NCI-H446 (cell line): ENCODE measurements around the gene TMEM42.
A peak's percentile ranks its signal among the peaks of the same experiment; 100 is the strongest.
"Not testable (repeated sequence)": the region's sequence is repeated elsewhere in the genome, so short reads cannot be mapped to it uniquely, and the experiment has no call there.

Experiments
- DNase-seq, 2 experiments: peaks; one replicate each; lab custom pipeline; 2025; lab: John Stamatoyannopoulos, UW

The TMEM42 gene

GRCh38 chr3:44861412-44862225, at the start of gene TMEM42:
Gene TMEM42 (plus strand): TSS chr3:44861912. CDS start chr3:44861925, 13 bp downstream.
- peak; percentile 18 to 91 for DNase-seq

- DNase-seq: no peak
Observed at GRCh38 chr3:44814751-44815150, 47.0 kb upstream of the TMEM42 start.

GRCh38 chr3:44816334-44816733, 45.4 kb upstream of the TMEM42 start:
- DNase-seq: not testable (repeated sequence)

DNA sequence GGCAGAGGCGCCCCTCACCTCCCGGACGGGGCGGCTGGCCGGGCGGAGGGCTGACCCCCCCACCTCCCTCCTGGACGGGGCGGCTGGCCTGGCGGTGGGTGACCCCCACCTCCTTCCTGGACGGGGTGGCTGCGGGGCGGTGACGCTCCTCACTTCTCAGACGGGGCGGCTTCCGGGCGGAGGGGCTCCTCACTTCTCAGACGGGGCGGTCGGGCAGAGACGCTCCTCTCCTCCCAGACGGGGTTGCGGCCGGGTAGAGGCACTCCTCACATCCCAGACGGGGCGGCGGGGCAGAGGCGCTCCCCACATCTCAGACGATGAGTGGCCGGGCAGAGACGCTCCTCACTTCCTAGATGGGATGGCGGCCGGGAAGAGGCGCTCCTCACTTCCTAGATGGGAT, 40.5 kb upstream of the TMEM42 start:
- not testable (repeated sequence) for DNase-seq

- no peak for DNase-seq
Observed at GRCh38 chr3:44825264-44825925, 36.3 kb upstream of the TMEM42 start.

DNA sequence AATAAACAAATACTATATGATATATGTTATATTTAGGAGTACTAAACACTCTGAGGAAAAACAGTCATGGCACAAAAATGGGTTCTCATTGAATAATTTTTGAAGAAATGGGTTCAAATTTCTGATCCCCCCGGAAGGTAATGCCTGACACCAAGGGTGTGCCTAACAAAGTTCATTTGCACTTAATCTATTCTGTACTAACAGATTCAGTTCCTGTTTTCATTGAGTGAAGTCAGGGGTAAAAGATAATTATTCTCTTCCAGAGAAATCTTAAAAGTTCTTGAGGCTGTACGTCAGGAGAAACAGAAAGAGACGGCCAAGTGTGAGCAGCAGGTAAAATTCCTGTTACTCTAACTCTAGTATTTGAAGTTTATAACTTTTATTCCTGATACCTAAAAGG, 34.5 kb upstream of the TMEM42 start:
- no peak for DNase-seq

DNA sequence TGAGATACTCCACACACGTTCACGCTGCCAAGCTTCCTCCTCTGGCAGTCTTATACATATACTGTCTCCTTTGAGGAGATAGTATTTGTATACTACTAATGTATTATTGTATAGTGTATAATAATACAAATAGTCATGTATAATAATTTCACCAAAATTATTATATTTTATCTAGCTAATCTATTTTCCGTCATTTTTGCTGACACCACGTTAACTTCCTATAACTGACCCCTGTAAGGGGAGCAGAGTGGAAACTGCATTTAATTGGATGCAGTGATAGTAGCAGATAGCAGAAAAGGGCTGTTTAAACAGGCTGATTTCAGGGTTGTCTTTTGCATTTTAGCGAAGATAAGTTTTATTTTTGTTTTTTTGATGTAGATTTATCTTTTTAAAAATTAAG, 30.5 kb upstream of the TMEM42 start:
- DNase-seq: no peak

DNA sequence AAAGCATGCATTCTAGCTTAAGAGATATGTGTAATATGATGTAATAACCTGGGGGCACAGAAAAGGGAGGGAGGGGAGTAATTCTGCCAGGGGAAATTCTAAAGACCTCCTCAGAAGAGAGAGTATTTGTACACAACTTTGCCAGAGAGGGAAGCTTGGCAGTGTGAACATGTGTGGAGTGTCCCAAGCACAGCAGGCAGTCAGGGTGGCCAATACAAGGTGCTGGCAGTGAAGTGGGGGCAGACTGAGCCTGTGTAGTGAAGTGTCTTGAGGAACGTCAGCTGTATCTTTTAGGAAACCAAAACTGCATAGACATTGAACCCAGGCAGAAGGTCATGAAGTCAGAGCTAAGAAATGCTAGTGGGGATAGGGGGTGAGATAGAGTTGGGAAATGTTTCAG, 29.7 kb upstream of the TMEM42 start:
- no peak for DNase-seq

- DNase-seq: no peak
Observed at GRCh38 chr3:44832965-44833364, 28.7 kb upstream of the TMEM42 start.

- no peak for DNase-seq
Observed at GRCh38 chr3:44833394-44833793, 28.3 kb upstream of the TMEM42 start.

DNA sequence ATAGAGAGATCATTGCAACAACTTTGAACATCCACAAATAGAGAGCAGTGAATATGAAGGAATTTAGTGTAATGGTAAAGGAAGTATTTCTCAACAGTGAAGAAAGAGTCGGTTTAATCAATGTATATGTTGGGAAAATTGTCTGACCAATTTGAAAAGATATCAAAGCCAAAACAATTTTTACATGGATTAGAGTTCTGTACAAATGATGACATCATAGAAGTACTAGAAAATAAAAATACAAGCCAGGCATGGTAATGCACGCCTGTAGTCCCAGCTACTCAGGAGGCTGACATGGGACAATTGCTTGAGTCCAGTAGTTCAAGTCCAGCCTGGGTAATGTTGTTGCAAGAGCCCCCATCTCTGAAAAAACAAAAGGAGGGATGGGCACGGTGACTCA, 26.0 kb upstream of the TMEM42 start:
- DNase-seq: no peak

DNA sequence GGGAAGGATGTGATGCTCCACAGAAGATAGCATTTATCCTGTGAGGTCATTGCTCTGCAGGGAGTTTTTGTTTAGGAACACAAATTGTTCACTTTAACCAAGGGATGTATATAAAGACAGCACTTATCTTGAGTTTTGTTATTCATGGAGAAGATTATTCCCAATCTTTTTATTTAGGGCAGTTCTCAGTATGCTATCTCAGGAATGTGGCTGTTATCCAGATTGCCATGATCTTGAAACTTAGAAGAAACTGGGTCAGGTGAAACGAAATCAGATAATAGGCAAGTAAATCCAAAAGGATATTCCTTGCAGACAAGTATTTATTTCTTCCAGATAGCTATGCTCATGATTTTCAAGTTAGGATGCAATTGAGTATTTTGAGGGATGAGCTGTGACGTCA, 19.3 kb upstream of the TMEM42 start:
- no peak for DNase-seq

- no peak for DNase-seq
Observed at GRCh38 chr3:44845528-44846520, 15.9 kb upstream of the TMEM42 start.

GRCh38 chr3:44848634-44849033, 13.1 kb upstream of the TMEM42 start:
- no peak for DNase-seq

DNA sequence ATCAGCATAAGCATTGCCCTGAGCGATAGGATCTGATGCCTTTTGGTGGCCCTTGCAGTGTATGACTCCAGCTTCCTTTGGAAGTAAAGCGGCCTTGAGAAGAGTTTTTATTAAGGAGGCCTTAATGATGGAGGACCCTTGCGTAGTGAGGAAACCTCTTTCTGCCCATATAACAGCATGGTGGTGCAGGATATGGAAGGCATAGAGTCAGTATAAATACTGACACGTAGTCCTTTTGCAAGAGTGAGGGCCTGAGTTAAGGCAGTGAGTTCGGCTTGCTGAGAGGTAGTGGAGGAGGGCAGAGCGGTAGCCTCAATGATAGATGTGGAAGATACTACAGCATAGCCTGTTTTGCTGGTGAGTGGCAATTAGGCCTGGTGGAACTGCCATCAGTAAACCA, 5.0 kb upstream of the TMEM42 start:
- not testable (repeated sequence) for DNase-seq

GRCh38 chr3:44860117-44860516, 1.6 kb upstream of the TMEM42 start:
- DNase-seq: no peak

DNA sequence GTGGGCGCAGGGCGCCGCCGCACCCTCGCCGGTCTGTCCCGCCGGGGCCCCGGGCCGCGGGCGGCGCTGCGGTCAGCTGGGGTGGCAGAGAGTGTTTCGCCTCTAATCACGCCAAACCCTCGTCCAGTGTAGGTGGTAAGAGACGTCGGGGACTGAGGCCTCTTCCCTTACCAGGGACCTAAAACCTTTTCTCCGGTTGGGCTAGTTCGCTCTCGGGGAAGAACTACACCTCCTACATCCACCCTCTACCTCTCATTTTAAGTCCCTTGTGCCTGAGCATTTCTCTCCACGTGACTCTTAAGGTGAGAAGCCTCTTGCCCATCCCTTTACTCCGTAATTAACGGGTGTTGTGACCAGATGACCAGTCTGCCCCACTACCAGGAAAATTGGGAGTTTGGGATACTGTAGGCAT, 520 bp downstream of the TMEM42 start:
- DNase-seq: no peak

GRCh38 chr3:44865272-44866035, 3.7 kb downstream of the TMEM42 start:
- DNase-seq: no peak

DNA sequence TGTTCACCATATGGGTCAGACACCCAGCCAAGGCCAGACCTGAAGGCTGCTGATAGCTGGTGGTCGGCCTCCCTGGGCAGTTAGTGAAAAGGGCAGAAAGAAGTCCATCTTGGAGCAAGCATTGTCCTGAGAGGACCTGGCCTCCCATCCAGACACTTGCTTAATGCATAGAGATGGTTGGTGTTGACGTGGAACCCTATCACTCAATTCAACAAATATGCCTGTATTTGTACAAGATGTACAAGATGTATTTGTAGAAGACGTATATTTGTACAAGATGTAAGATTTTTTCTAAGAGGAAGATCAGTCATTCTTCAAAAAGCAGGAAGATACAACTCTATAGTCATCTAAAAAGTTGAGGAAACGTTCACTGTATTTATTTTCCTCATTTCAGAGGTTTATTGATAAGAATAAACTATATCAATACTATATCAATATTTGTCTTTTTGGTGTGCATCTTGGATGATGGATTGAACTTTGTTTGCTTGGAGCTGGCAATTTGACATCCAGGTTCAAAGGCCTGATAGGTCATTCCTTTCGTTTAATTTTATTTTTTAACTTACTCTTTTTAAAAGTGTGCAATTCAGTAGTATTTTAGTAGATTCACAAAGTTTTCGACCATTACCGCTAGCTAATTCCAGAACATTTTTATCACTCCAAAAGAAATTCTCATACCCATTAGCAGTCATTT, 5.9 kb downstream of the TMEM42 start:
- no peak for DNase-seq

DNA sequence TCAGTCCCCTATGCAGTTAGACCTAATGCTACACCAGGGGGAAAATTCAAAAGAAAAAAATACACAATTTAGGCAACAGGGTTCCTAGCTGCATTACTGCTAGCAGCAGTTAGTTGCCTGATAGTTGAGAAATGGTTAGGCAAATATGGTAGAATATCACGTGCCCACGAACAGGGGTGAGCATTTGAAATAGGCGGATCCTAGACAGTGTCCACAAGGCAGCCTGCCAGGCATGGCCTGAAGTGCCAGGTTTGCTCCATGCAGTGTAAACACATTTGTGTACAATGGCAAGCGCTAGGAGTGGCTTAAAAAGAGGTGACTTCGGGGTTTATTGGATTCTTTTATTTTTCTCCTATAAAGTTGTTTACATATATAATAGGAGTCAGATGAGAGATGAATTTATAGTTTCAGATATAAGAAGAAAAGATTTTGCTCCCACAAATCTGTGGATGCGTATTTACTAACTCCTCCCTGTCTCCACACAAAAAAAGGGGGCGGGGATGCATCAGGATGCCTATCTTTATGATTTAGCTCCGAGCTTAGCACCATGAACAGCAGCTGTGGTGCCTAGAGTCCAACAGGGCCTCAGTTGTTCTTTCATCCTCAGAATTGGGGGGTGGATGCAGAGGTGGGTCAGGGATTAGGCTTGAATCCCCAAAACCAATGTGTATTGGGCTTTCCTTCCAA, 8.8 kb downstream of the TMEM42 start:
- DNase-seq: no peak
